Right cardiac atrium (tissue), 5 donors: Measurements from ENCODE around the gene CIRBP. TPM values are rescaled to one million over a fixed set of nuclear protein-coding genes. Genes with fewer than 3 reads are reported as not detected.

Source experiments
- ATAC-seq, 2 donors: fragments of 200-7000 bp; cut with Tn5 transposase; one replicate each; pipeline versions ENCODE4 v1.8.0 to v1.9.1; 2020; ENCODE audit warnings: moderate library complexity in 2 of 2, mild to moderate bottlenecking in 1 of 2
- DNase-seq, 3 donors: peaks; one replicate each; pipeline ENCODE4 v3.0.0-alpha.2; 2020
- H3K27ac ChIP-seq: one replicate; pipeline ENCODE4 v1.5.1; 2013; ENCODE audit warnings: mild to moderate bottlenecking, low read length, control low read depth, moderate library complexity
- H3K27me3 ChIP-seq: one replicate; pipeline ENCODE4 v1.6.1; 2013; ENCODE audit not compliant: control insufficient read depth, insufficient read depth
- H3K4me1 ChIP-seq: one replicate; pipeline ENCODE4 v1.6.1; 2013; ENCODE audit warnings: low read length; ENCODE audit not compliant: control insufficient read depth, insufficient read depth
- H3K4me3 ChIP-seq: one replicate; pipeline ENCODE4 v1.5.1; 2013; ENCODE audit warnings: low read length, control low read depth
- H3K9me3 ChIP-seq: one replicate; pipeline ENCODE4 v1.6.1; 2013; ENCODE audit warnings: low read length; ENCODE audit not compliant: control insufficient read depth
- WGBS: extraction: QIAGEN DNeasy Blood & Tissue Kit; methylation state at CpG from one replicate; pipeline ENCODE4 v1.1.7; 2013; 5-methylcytosine and 5-hydroxymethylcytosine counted together
- intact Hi-C, 4 donors: fragments of 100-400 bp; cut with DNase I; formaldehyde crosslinking; loops; one replicate each; pipeline versions ENCODE4 v1.11.0 to v1.14.0; 2022 to 2023
- polyA plus RNA-seq: library from polyadenylated mRNA; stranded (reverse); fragments of 200-250 nt; gene quantifications from one replicate; pipeline ENCODE4 v1.2.3, GENCODE V29; 2013
- total RNA-seq, 4 donors: library from RNA; stranded (reverse); fragmentation: NEBNext Ultra II Directional; extraction: Animal tissue kit (Norgen Biotek cat#: 25700); gene quantifications; one replicate each; pipeline ENCODE4 v1.2.1, GENCODE V29; 2021
- donor health status: healthy with polysubstance abuse.
- donor health status: DM: no; HTN: yes; CAD: no.
- donor health status: DM: no; HTN: no; CAD: no.
- donor health status: DM: no; HTN: yes; CAD: no; lungs with severe emphysema.
- donor health status: DM: yes; HTN: yes; CAD: no.

The CIRBP gene
- total and polyA plus RNA-seq, 5 donors: 288 to 417 (median 369) TPM

GRCh38 chr19:1322198-1322981 lies 53.3 kb downstream of the CIRBP start:
- intact Hi-C loops: no loop called here
- ATAC-seq: no peak
- Histone ChIP-seq H3K9me3 (no peaks in the 10 kb centered on the region), H3K27me3 (no peaks in the 10 kb centered on the region), H3K27ac (no peak overlapping the region), H3K4me3 (no peak overlapping the region), H3K4me1 (no peaks in the 10 kb centered on the region)
- no peak for DNase-seq
- WGBS: 90% methylated on average over 16 of the region's 16 CpGs

- Histone ChIP-seq H3K9me3 (no peaks in the 10 kb centered on the region), H3K4me1 (no peaks in the 10 kb centered on the region), H3K4me3 (peak overlapping the region; percentile 37), H3K27me3 (no peaks in the 10 kb centered on the region), H3K27ac (no peak overlapping the region)
- WGBS: 80% methylated on average over 12 of the region's 12 CpGs
- no peak for DNase-seq
- intact Hi-C loops: no loop called here
- no peak for ATAC-seq
These were observed 55.2 kb downstream of the CIRBP start for GRCh38 chr19:1324249-1324805.

Other genes starting within 250 kb of the CIRBP start
- gene TMEM259, start 248.2 kb upstream of the CIRBP start, total RNA-seq: 100 to 1,000 TPM; 127 to 161 (median 143) TPM
- 164 TPM for gene TMEM259, start 248.2 kb upstream of the CIRBP start, polyA plus RNA-seq
- gene RNU6-2, start 247.8 kb upstream of the CIRBP start, total RNA-seq: not detected
- not detected for gene RNU6-2, start 247.8 kb upstream of the CIRBP start, polyA plus RNA-seq
- gene CNN2, start 242.7 kb upstream of the CIRBP start, total RNA-seq: 10 to 100 TPM; 57.4 to 75.9 (median 63.8) TPM
- gene CNN2, start 242.7 kb upstream of the CIRBP start, polyA plus RNA-seq: 52.1 TPM
- 10 to 100 TPM in 1 of 4 donors, 1 to 10 TPM in 3; 7.3 to 10.4 (median 8.7) TPM for gene ABCA7, start 229.2 kb upstream of the CIRBP start, total RNA-seq
- 9.1 TPM for gene ABCA7, start 229.2 kb upstream of the CIRBP start, polyA plus RNA-seq
- 10 to 100 TPM in 1 of 4 donors, 1 to 10 TPM in 3; 7.7 to 10.4 (median 9.2) TPM for gene ARHGAP45, start 202.2 kb upstream of the CIRBP start, total RNA-seq
- gene ARHGAP45, start 202.2 kb upstream of the CIRBP start, polyA plus RNA-seq: 5.9 TPM
- 100 to 1,000 TPM; 110 to 145 (median 131) TPM for gene POLR2E, start 174.0 kb upstream of the CIRBP start, total RNA-seq
- gene POLR2E, start 174.0 kb upstream of the CIRBP start, polyA plus RNA-seq: 179 TPM
- gene GPX4, start 165.3 kb upstream of the CIRBP start, total RNA-seq: 100 to 1,000 TPM; 300 to 374 (median 359) TPM
- 713 TPM for gene GPX4, start 165.3 kb upstream of the CIRBP start, polyA plus RNA-seq
- gene SBNO2, start 95.1 kb upstream of the CIRBP start, total RNA-seq: 10 to 100 TPM; 18.0 to 44.5 (median 20.5) TPM
- 13.4 TPM for gene SBNO2, start 95.1 kb upstream of the CIRBP start, polyA plus RNA-seq
- 10 to 100 TPM; 56.9 to 62.0 (median 57.7) TPM for gene STK11, start 63.6 kb upstream of the CIRBP start, total RNA-seq
- gene STK11, start 63.6 kb upstream of the CIRBP start, polyA plus RNA-seq: 64.5 TPM
- 1 to 10 TPM in 3 of 4 donors, under 1 TPM in 1; 0.89 to 2.2 (median 1.5) TPM for gene CBARP, start 31.3 kb upstream of the CIRBP start, total RNA-seq
- 0.97 TPM for gene CBARP, start 31.3 kb upstream of the CIRBP start, polyA plus RNA-seq
- 100 to 1,000 TPM; 490 to 706 (median 622) TPM for gene ATP5F1D, start 27.6 kb upstream of the CIRBP start, total RNA-seq
- gene ATP5F1D, start 27.6 kb upstream of the CIRBP start, polyA plus RNA-seq: 660 TPM
- 100 to 1,000 TPM in 1 of 4 donors, 10 to 100 TPM in 3; 50.2 to 123 (median 62.4) TPM for gene MIDN, start 20.7 kb upstream of the CIRBP start, total RNA-seq
- gene MIDN, start 20.7 kb upstream of the CIRBP start, polyA plus RNA-seq: 45.6 TPM
- 10 to 100 TPM; 15.9 to 18.1 (median 17.0) TPM for gene FAM174C, start 6.2 kb downstream of the CIRBP start, total RNA-seq
- 25.3 TPM for gene FAM174C, start 6.2 kb downstream of the CIRBP start, polyA plus RNA-seq
- gene EFNA2, start 16.5 kb downstream of the CIRBP start, total RNA-seq: not detected
- gene EFNA2, start 16.5 kb downstream of the CIRBP start, polyA plus RNA-seq: not detected
- 100 to 1,000 TPM; 209 to 294 (median 259) TPM for gene NDUFS7, start 114.6 kb downstream of the CIRBP start, total RNA-seq
- 437 TPM for gene NDUFS7, start 114.6 kb downstream of the CIRBP start, polyA plus RNA-seq
- gene GAMT, start 132.2 kb downstream of the CIRBP start, total RNA-seq: 10 to 100 TPM; 49.2 to 76.2 (median 66.4) TPM
- gene GAMT, start 132.2 kb downstream of the CIRBP start, polyA plus RNA-seq: 124 TPM
- gene DAZAP1, start 138.3 kb downstream of the CIRBP start, total RNA-seq: 10 to 100 TPM; 78.7 to 92.1 (median 85.0) TPM
- 65.3 TPM for gene DAZAP1, start 138.3 kb downstream of the CIRBP start, polyA plus RNA-seq
- 100 to 1,000 TPM; 635 to 772 (median 696) TPM for gene RPS15, start 169.1 kb downstream of the CIRBP start, total RNA-seq
- 1,857 TPM for gene RPS15, start 169.1 kb downstream of the CIRBP start, polyA plus RNA-seq
- gene APC2, start 180.8 kb downstream of the CIRBP start, total RNA-seq: under 1 TPM; 0.45 to 0.88 (median 0.68) TPM
- 0.61 TPM for gene APC2, start 180.8 kb downstream of the CIRBP start, polyA plus RNA-seq
- 10 to 100 TPM; 14.4 to 19.2 (median 18.1) TPM for gene C19orf25, start 209.9 kb downstream of the CIRBP start, total RNA-seq
- 23.6 TPM for gene C19orf25, start 209.9 kb downstream of the CIRBP start, polyA plus RNA-seq
- 1 to 10 TPM in 3 of 4 donors, under 1 TPM in 1; 0.33 to 2.4 (median 1.4) TPM for gene PCSK4, start 221.0 kb downstream of the CIRBP start, total RNA-seq
- 1.7 TPM for gene PCSK4, start 221.0 kb downstream of the CIRBP start, polyA plus RNA-seq
- gene REEP6, start 221.8 kb downstream of the CIRBP start, total RNA-seq: 1 to 10 TPM; 1.1 to 1.8 (median 1.4) TPM
- 7.5 TPM for gene REEP6, start 221.8 kb downstream of the CIRBP start, polyA plus RNA-seq
- 10 to 100 TPM; 13.6 to 23.7 (median 19.7) TPM for gene ADAMTSL5, start 243.7 kb downstream of the CIRBP start, total RNA-seq
- 10.9 TPM for gene ADAMTSL5, start 243.7 kb downstream of the CIRBP start, polyA plus RNA-seq